NCI-H2029 (cell line): ENCODE results near the gene KIF11.
A peak's percentile ranks its signal among the peaks of the same experiment; 100 is the strongest.

Source experiments
- DNase-seq: peaks from one replicate; lab custom pipeline; 2025; lab: John Stamatoyannopoulos, UW

The KIF11 gene

DNA sequence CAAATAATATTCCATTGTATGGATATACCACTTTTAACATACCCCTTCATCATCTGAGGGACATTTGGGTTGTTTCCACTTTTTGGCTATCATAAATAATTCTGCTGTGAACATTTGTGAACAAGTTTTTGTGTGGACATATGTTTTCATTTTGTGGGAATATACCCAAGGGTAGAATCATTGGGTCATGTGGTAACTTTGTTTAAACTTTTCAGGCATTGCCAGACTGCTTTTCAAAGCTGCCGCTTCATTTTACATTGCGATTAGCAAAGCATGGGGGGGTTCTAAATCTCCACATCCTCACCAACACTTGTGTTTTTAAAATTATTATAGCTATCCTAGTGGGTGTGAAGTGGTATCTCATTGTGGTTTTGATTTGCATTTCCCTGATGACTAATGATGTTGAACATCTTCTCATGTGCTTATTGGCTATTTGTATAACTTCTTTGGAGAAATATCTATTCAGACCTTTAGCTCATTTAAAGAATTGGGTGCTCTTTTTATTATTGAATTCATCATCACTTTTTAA lies 88.4 kb downstream of the KIF11 start:
- DNase-seq: no peak

DNA sequence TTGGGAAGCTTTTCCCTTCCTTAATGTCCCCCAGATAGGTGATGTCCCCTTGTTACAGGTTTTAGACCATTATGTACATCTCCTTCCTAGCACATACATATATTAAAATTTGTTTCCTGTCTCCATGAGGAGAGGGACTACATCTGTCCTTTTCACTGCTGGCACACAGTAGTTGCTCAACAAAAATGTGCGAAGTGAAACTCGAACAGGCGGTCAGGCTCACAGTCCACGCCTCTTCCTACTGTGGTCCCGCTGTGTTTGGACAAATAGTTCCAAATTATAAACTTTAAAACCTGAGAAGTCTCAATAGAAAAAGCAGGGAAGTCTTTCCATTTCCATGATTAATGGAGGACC lies 95.6 kb downstream of the KIF11 start:
- DNase-seq: no peak

DNA sequence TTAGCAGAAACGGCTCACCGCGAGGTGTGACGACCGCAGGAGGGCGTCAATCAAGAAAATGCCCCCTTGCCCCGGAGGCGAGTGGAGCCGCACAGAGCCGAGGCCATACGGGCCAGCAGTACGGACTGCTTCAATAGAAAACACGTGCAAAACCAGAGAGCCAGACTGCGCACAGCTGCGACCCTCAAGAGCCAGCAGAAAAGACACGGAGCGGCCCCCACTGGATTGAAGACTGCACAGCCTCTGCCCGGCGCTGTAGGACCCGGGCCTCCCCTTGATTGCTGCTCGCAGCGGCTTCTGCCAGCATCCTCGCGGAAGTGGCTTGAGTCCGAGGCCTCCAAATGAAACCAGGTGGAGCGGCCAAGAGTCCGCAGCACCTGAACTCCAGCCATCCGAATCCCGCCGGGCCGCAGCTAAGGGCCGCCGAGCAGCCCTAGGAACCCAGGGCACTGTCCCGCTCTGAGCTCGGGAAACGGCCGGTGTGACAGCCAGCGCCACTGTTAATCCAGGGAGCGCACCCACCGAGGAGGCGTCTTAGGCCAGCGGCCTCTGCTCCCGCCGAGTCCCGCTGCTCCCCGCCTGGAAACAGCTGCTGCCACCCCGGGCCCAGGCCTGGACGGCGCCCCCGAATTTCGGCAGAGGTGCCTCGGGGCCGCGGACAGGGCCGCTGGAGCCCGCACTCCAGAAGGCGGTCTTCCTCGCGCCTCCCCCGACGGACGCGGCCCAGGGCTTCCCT lies 96.2 kb downstream of the KIF11 start:
- no peak for DNase-seq

DNA sequence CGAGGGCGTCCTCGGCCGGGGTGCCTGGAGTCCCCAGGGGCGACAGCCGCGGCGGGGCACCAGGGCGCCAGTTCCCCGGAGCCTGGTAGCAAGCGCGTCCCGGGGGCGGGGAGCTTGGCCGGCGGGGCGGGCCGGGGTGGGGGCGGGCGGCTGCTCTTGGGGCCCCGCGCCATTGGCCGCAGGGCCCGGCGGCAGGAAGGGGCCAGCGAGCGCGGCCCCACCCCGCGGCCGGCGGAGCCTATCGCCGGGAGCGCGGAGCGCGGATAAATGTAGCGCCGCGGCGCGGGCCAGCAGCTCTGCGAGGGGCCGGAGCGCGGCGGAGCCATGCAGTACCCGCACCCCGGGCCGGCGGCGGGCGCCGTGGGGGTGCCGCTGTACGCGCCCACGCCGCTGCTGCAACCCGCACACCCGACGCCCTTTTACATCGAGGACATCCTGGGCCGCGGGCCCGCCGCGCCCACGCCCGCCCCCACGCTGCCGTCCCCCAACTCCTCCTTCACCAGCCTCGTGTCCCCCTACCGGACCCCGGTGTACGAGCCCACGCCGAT lies 96.8 kb downstream of the KIF11 start, which contains the start of gene HHEX:
Gene HHEX, plus strand, starts transcription at position 293 of the 548 bp plus-strand sequence. Its CDS starts 32 bp downstream, at position 325.
- peak; percentile 17 for DNase-seq

DNA sequence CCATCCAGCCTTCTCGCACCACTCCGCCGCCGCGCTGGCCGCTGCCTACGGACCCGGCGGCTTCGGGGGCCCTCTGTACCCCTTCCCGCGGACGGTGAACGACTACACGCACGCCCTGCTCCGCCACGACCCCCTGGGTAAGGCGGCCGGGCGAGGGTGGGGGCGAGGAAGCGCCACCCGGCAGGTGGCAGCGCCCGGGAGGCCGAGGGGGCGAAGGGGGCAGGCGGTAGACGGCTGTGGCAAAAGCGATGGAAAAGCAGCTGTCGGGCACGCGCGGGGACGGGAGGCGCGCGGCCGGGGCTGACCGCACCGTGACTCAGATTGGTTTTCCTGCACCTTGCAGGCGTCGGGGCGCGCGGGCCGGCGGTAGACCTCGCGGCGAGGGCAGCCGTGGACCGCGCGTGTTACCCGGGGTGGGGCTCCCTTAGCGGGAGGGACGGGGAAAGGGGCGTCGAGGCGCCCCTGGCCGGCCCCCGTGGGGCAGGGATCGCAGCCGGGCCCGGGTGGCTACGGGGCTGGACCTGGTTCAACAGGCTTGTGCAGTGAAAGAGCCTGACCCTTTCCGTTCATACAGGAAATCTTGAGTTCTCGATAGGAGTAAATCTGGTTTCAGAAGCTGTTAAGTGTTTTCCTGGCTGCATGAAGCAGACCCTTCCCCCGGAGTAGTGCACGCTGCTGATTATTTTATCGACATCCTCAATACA lies 97.4 kb downstream of the KIF11 start:
- no peak for DNase-seq

DNA sequence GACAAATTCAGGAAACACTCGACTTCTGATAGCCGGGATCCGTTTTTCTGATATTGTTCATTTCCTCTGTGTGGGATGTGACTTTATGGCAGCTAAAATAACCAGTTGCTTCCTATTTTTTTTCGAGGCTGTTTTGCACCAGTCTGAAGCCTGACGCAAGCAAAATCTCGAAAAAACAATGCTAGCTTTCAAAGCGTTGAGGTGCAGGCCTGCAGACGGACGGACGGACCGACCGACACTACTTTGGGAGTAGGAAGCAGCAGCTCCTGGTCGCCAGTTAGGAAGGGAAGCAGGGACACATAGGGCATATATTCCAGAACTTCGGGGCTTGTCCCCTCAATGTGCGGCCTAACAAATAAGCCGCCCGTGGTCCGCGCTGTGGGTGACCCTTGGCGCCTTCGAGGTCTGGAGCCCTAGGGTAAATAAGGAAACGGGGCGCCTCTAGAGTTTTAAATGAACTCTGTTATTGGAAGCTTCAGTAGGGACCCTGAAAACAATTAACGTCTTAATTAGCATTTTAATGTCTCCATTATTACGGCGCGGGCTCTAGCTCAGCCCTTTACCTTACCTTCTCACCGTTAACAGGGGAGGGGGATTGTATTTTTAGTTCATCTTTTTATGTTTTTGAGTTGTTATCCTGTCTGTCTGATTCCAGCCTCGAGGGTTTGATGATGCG lies 98.1 kb downstream of the KIF11 start:
- DNase-seq: no peak

DNA sequence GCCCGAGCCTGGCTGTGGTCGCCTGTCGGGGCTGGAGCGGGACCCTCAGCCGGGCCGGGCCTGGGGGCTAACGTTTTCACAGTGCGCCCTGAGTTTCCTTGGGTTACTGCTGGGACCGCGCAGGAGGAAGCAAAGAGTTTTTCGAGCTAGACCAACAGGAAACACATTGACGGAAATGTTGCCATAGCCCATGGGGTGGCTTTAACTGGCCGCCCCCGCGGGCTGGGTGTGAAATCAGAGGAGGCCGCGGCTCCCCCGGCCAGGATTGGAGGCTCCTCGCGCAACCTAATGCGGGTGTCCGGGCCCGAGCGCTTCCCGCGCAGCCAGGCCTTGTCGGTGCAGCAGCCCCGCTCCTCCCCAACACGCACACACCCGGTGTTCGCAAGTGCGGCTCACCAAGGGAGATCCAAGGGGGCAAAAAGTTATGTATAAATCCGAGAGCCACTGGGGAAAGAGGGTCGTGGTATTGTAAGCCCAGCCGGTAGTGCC lies 98.7 kb downstream of the KIF11 start:
- DNase-seq: no peak

DNA sequence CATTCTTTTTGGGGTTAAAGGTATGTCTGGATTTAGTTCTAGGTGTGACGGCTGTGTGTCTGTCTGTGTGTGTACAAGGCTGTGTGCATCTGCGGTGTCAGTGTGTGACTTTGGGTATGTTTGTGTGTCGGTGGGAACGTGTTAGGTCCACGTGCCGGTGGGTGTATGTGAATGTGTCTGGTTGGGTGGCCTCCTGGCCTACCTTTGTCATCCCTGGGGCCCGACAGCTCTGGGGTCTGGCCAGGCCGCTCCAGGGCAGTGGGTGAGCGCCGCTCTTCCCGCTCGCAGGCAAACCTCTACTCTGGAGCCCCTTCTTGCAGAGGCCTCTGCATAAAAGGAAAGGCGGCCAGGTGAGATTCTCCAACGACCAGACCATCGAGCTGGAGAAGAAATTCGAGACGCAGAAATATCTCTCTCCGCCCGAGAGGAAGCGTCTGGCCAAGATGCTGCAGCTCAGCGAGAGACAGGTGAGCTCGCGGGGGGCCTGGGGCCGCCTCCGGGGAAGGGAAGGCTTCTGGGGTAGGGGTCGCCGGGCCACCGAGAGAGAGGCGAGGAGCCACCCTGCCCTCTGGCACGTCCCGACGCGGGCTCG lies 99.2 kb downstream of the KIF11 start:
- DNase-seq: no peak

DNA sequence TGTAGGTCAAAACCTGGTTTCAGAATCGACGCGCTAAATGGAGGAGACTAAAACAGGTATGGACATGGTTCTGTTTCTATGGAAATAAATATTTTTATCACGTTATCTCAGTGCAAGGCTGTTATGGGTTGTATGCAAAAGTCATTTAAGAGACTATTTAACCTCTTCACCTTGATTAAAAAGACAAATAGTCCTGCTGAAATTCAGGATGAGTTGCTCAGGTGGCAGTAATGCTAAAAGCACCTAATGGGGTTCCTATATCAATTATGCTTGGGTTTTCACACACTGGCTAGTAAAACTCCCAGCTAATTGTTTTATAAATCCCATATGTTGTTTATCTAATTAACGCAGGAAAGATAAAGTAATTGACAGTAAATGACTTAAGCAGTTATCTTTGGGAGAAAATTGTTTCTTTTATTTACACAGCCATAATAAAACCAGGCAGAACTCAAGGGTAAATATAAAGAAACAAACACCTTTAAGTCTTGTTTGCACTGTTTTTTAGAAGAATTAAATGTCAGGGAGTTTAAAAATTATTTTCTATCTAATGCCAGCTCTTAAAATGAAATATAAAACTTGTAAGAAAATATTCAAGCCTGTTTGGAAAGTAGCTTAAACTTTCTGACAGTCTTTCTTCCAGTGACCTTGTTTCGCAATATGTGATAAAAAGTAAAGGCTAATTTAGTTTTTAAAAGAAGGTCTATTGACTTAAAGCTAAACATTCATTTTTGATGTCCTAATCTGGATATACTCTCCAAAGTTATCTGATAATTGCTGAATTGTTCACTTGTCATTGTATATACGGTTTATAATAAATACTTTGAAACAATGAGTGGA lies 100.0 kb downstream of the KIF11 start:
- DNase-seq: no peak

DNA sequence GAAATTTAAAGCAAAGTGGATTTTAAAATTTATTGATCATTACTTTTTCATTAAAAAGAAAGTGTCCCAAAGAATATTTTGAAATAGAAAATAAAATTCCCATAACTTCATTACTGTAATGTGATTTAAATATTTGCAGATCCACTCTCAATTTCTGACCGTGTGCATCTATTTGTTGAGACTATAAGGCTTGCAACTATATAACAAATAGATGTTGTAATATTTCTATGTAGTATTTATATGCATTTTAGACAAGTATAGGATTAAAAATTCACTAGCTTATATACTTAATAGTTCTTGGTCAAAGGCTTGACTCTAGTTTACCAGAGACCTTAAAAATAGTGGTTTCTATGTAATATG lies 100.6 kb downstream of the KIF11 start:
- no peak for DNase-seq

DNA sequence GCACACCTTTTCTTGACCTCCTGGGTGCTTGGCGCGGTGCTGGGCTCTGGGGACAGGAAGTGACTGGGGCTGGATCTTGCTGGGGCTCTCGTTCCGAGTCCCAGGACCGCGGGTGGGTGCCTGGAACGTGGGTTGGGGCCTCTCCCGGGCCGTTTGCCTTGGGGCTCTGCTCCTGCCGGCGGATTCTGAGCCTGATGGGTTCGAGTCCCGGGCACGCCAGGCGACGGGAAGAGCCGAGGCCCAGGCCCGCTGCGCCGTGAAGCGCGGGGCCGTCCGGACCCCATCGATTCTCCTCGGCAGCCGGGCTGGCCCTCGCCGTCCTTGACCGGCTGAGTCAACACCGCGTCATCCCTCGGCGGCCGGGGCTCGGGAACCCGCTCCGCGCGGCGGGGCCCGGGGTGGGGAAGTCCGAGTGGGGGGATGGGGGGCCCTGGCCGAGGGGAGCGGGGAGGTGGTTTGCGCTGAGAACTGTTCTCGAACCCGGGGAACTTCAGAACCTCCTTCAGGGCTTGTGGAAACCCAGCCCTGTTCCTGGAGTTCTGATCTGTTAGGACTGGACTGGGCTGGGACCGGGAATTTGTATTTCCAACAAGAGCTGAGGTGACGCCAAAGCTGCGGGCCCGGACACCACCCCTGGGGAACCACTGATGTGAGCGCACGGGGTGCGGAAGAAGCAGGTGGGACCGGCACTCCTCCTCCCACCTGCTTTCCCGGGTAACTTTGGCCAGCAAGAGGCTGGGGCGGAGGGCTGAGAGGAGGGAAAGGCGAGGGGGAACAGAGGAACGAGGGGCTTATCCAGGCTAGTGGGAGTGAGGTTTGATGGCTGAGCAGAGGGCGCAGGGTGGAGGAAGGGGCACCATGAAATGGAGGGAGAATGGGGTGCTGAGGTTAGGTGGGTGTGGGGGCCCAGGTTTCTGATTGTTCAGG lies 103.0 kb downstream of the KIF11 start:
- DNase-seq: no peak

DNA sequence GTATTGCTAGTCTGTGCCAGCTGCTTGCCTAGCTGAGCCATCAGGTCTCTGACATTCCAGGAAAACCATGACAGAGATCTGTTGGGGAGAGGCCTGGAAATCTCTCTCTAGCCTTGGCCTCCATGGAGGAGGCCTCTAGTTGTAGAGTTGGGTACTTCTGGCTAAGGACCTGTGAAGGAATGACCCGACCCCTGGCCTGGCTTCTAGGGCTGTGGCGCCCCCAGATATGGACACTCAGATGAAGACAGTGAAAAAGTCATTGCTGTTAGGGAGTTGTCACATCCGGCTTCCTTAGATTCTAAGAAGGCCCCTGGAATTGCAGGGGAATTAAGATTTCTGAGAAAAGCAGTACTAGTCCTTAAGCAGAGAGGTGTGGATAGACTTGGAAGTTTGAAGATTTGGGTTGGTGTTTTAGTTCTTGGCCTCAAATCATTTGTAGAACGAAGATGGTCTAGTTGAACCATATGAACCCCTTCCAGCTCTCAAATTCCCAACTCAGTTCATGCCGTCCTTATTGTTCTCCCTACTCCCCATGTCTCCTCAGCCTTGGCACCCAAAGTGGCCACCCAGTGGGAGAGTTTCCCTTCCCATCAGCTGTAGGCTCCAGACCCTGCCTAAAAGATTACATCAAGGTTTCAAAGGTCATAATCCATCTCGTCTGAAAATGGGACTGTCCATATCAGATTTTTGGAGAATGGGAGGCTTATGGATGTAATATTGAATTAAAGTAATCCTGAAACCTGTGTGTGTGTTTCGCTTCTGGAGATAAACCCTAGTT lies 103.9 kb downstream of the KIF11 start:
- no peak for DNase-seq

DNA sequence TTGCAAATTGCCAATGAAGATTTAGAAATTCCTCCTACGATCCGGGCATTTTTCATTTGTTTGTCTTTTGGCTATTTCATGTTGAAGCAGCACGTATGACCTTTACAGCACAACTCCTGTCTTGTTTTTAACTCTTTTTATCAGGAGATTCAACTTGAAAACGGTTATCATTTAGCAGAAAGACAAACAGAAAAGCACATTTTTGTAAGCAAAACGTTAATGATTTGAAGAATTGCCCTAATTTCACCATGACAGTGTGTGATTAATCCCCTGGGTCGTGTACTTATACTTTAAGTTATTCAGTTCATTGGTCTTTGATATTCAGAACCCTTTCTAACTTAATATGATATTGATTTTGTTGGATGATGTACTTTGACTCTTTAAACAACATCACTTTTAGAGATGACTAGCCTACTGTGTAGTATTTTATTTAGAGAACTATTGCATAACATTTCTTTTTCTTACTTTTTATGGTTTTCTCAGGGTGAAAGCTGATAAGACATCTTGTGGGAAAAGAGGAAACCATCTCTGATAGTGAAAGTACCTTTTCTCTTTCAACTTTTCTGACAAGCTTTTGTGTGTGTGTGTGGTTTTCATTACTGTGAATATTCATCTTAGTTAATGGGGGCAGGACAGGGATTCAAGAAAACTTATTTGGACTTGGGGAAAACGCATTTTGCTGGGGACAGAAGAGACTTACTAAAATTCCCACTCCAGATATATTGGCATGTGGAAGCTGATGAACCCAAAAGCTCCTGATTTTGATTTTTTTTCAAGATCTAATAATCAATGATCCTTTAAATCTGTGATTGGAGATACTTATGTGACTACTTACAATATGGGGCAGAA lies 105.0 kb downstream of the KIF11 start:
- DNase-seq: no peak

DNA sequence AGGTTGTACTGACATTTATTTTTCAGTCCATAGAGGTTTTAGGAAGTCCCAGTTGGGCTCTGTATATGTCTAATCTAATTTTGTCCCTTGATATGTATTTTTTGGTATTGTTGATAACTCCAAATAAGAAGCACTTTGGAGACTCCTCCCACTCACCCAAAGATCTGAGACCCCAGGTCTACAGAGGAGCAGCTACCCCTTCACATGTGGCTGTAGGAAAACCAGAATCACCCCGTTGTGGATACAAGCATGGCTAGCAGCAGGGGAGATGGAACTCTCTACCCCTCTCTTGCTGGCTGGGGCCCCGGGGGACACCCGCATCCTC lies 106.2 kb downstream of the KIF11 start:
- no peak for DNase-seq

DNA sequence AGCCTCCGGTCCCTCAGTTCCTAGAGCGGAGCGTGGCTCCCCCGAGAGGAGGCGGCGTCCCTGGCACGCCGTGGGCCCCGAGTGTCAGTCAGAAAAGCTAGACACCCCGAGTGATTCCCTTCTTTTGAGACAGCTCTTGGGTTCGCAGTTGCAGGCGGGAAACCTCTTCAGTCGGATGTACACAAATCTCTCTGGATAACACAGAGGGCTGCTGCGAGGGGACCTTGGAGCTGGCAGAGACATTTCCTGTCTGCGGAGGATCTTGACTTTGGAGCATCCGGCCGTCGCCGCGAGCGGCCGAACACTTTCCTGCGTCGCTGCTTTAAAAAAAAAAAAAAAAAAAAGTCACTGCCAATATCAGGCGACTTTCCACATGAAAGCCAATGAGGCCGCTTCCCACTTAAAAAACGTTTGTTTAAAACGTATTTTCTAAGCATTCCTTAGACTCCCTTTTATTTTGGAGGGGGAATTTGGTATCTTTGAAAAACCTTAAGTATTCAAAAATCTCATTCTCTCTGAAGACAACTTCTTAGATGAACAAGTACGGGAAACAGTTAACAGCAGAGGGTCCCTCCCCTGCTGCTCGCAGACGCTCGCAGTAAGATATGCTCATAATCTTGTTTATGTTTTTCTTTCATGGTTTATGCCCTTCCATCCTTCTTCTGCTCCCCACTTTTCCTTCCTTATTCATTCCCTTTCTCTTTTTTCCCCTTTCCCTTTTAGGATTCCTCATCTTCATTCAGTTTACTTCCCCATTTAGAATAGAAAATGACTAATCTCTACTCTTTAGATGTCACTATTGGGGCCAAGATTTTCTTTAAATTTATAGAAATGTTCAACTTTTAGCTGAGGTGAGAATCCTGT lies 106.8 kb downstream of the KIF11 start:
- no peak for DNase-seq

DNA sequence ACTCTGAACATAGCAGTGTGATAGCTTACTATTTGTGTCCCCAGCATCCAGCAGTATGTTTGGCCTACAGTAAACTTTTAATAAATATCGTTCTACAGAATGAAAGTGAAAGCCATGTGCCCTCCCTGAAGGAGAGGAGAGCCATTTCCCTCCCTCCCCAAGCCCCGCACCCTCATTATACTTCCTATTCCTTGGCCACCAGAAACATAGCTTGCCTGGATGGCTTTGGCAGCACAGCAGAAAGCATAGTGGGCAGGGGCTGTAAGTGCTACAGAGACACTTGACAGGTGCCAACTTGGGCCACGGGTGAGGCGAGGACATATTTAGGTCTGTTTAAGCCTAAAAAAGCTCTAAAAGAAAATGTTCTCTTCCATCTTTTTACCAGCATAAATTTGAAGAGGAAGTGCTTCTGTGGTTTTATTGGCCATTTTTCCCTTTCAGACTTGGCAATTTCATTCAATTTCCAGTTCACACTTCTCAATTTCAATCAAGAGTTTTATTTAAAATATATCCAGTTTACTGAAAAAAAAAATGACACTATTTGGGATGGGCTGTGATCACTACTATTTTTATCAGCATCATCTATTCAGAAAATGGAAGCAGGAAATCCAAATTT lies 109.5 kb downstream of the KIF11 start:
- no peak for DNase-seq
